Measurements from ENCODE around the gene MESP1. TPM values are rescaled to one million over a fixed set of nuclear protein-coding genes. Genes with fewer than 3 reads are reported as not detected.

Gene MESP1
- total and polyA plus RNA-seq, 10 of the 15 experiments (the other 5 are each of a cell fraction or from before 2014, with no cell fraction given): 0.04 to 1.1 (median 0.57) TPM; not detected in 2

DNA sequence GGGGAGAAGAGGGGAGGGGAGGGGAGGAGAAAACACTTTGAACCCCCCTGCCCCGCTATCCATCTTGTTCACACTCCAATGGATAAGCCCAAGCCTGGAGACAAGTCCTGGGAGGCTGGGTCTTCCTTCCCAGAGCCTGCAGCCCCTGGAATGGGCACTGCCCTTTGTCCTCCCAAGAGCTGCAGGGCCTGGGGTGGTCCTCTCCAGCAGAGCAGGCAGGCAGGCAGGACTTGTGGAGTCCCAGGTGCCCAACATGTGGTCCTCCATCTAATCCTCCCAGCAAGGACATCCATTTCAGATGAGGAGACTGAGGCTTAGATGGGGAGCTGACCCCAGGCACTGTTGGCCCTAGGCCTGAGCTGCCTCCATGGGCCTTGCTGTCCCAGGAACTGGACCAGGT lies 14.6 kb upstream of the MESP1 start:
- H3K79me2 ChIP-seq (ENCODE audit: control insufficient read depth, insufficient read depth, low read length): no peaks in the 10 kb centered on the region
- TF ChIP-seq RUNX3 (IDR thresholded peaks at IDR 0.05; ENCODE audit: low read length) (no peak), TARDBP (IDR thresholded peaks at IDR 0.05; ENCODE audit: borderline replicate concordance) (no peak), TCF7 (IDR thresholded peaks at IDR 0.05; ENCODE audit: borderline replicate concordance) (no peak), EP300 (IDR thresholded peaks at IDR 0.05; ENCODE audit: borderline replicate concordance in 1 of 2, control insufficient read depth in 1 of 2, low read depth in 2 of 2, low read length in 2 of 2) (no peak), ESRRA (IDR thresholded peaks at IDR 0.05; ENCODE audit: low read length) (no peak)
- TF ChIP-seq, protein P1, sequence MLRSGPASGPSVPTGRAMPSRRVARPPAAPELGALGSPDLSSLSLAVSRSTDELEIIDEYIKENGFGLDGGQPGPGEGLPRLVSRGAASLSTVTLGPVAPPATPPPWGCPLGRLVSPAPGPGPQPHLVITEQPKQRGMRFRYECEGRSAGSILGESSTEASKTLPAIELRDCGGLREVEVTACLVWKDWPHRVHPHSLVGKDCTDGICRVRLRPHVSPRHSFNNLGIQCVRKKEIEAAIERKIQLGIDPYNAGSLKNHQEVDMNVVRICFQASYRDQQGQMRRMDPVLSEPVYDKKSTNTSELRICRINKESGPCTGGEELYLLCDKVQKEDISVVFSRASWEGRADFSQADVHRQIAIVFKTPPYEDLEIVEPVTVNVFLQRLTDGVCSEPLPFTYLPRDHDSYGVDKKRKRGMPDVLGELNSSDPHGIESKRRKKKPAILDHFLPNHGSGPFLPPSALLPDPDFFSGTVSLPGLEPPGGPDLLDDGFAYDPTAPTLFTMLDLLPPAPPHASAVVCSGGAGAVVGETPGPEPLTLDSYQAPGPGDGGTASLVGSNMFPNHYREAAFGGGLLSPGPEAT (IDR thresholded peaks at IDR 0.05; ENCODE audit: low read depth): no peak
- TF ChIP-seq, protein P2, sequence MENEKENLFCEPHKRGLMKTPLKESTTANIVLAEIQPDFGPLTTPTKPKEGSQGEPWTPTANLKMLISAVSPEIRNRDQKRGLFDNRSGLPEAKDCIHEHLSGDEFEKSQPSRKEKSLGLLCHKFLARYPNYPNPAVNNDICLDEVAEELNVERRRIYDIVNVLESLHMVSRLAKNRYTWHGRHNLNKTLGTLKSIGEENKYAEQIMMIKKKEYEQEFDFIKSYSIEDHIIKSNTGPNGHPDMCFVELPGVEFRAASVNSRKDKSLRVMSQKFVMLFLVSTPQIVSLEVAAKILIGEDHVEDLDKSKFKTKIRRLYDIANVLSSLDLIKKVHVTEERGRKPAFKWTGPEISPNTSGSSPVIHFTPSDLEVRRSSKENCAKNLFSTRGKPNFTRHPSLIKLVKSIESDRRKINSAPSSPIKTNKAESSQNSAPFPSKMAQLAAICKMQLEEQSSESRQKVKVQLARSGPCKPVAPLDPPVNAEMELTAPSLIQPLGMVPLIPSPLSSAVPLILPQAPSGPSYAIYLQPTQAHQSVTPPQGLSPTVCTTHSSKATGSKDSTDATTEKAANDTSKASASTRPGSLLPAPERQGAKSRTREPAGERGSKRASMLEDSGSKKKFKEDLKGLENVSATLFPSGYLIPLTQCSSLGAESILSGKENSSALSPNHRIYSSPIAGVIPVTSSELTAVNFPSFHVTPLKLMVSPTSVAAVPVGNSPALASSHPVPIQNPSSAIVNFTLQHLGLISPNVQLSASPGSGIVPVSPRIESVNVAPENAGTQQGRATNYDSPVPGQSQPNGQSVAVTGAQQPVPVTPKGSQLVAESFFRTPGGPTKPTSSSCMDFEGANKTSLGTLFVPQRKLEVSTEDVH (IDR thresholded peaks at IDR 0.05; ENCODE audit: low read depth, partially characterized antibody): no peak
- TF ChIP-seq, protein P3, sequence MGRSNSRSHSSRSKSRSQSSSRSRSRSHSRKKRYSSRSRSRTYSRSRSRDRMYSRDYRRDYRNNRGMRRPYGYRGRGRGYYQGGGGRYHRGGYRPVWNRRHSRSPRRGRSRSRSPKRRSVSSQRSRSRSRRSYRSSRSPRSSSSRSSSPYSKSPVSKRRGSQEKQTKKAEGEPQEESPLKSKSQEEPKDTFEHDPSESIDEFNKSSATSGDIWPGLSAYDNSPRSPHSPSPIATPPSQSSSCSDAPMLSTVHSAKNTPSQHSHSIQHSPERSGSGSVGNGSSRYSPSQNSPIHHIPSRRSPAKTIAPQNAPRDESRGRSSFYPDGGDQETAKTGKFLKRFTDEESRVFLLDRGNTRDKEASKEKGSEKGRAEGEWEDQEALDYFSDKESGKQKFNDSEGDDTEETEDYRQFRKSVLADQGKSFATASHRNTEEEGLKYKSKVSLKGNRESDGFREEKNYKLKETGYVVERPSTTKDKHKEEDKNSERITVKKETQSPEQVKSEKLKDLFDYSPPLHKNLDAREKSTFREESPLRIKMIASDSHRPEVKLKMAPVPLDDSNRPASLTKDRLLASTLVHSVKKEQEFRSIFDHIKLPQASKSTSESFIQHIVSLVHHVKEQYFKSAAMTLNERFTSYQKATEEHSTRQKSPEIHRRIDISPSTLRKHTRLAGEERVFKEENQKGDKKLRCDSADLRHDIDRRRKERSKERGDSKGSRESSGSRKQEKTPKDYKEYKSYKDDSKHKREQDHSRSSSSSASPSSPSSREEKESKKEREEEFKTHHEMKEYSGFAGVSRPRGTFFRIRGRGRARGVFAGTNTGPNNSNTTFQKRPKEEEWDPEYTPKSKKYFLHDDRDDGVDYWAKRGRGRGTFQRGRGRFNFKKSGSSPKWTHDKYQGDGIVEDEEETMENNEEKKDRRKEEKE (IDR thresholded peaks at IDR 0.05): no peak
- TF ChIP-seq, protein P4, sequence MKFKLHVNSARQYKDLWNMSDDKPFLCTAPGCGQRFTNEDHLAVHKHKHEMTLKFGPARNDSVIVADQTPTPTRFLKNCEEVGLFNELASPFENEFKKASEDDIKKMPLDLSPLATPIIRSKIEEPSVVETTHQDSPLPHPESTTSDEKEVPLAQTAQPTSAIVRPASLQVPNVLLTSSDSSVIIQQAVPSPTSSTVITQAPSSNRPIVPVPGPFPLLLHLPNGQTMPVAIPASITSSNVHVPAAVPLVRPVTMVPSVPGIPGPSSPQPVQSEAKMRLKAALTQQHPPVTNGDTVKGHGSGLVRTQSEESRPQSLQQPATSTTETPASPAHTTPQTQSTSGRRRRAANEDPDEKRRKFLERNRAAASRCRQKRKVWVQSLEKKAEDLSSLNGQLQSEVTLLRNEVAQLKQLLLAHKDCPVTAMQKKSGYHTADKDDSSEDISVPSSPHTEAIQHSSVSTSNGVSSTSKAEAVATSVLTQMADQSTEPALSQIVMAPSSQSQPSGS (IDR thresholded peaks at IDR 0.05; ENCODE audit: low read length): no peak
- H3K4me2 ChIP-seq (ENCODE audit: control insufficient read depth, insufficient read depth): no peak overlapping the region
- H3K27me3 ChIP-seq (replicated peaks in 1 of 2; ENCODE audit: control insufficient read depth in 2 of 2, insufficient read depth in 2 of 2, low read length in 1 of 2): no peaks in the 10 kb centered on the region
- H3K4me1 ChIP-seq (ENCODE audit: control insufficient read depth, insufficient read depth, low read length): peaks cover 8% of the 10 kb centered on the region
- DNase-seq (ENCODE audit: low read depth, low spot score): no peak
- ChIA-PET RAD21 (ENCODE audit: unreplicated experiment) (no interaction called here), CTCF (no interaction called here), SMC1A (ENCODE audit: uncharacterized antibody, unreplicated experiment) (interaction anchor here (0.8 to 1.0 kb wide), 2 partner anchors 109 kb away, joined by 3 read pairs; no protein-coding TSS in a partner anchor), POLR2A (no interaction called here)
- in situ Hi-C loops (cut with MboI) (no loop called here), intact Hi-C loops (cut with micrococcal nuclease; ENCODE audit: unreplicated experiment) (loop anchor here (10.0 kb wide), 1 partner anchor 319 kb away; no protein-coding TSS in a partner anchor)
- H4K20me1 ChIP-seq (ENCODE audit: control insufficient read depth, insufficient read depth): no peaks in the 10 kb centered on the region
- H3K9ac ChIP-seq (ENCODE audit: control insufficient read depth, insufficient read depth, low read length): no peak overlapping the region
- no peaks in the 10 kb centered on the region for H3K36me3 ChIP-seq (ENCODE audit: control insufficient read depth in 2 of 2, insufficient read depth in 2 of 2, low read length in 1 of 2)
- no TSS peak for BruUV-seq (replicated peaks)
- no peak overlapping the region for H3K4me3 ChIP-seq
- ATAC-seq: no peak
- WGBS (ENCODE audit: insufficient coverage, insufficient replicate concordance, low lambda C conversion rate, missing lambda C conversion rate): 100% methylated on average over 1 of the region's 1 CpG
- no peak overlapping the region for H2AFZ ChIP-seq (ENCODE audit: control insufficient read depth, low read depth, low read length)
- H3K27ac ChIP-seq (ENCODE audit: control insufficient read depth, insufficient read depth): no peak overlapping the region
- FAIRE-seq: no peak
- H3K9me3 ChIP-seq (replicated peaks; ENCODE audit: control insufficient read depth, insufficient read depth, low read length): no peaks in the 10 kb centered on the region

Measured in GM12878 (cell line).